Measurements from ENCODE around the gene GALNT10.
"Not testable (repeated sequence)": the region's sequence is repeated elsewhere in the genome, so short reads cannot be mapped to it uniquely, and the experiment has no call there.

The GALNT10 gene, protein sequence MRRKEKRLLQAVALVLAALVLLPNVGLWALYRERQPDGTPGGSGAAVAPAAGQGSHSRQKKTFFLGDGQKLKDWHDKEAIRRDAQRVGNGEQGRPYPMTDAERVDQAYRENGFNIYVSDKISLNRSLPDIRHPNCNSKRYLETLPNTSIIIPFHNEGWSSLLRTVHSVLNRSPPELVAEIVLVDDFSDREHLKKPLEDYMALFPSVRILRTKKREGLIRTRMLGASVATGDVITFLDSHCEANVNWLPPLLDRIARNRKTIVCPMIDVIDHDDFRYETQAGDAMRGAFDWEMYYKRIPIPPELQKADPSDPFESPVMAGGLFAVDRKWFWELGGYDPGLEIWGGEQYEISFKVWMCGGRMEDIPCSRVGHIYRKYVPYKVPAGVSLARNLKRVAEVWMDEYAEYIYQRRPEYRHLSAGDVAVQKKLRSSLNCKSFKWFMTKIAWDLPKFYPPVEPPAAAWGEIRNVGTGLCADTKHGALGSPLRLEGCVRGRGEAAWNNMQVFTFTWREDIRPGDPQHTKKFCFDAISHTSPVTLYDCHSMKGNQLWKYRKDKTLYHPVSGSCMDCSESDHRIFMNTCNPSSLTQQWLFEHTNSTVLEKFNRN

DNA sequence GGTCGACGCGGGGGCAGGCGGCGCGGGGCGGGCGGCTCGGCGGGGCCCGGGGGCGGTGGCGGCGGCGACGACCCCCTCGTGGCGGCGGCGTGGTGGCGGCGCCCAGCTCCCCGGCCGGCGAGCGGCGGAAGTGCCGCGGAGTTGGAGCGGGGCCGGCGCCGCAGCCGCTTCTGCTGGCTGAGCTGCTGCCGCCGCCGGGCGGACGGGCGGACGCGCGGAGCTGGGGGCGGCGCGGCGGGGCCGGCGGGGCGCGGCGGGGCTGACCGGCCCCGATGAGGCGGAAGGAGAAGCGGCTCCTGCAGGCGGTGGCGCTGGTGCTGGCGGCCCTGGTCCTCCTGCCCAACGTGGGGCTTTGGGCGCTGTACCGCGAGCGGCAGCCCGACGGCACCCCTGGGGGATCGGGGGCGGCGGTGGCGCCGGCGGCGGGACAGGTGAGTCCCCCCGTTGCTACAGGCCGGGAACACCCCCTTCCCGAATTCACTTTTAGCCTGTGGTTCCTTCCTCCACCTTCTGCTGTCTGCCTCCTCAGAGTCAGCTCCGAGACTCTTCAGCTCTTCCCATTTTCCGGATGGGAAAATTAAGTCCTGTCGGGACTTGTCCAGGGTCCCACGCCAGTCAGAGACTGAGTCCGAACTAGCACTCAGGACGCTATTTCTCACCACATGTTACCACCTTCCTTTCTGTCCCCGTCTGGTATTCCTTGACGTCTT, at the start of gene GALNT10:
Gene GALNT10, plus strand, starts transcription at position 139 of the 710 bp plus-strand sequence. Its CDS starts 134 bp downstream, at position 273.
- peak; percentile 77 for DNase-seq

DNA sequence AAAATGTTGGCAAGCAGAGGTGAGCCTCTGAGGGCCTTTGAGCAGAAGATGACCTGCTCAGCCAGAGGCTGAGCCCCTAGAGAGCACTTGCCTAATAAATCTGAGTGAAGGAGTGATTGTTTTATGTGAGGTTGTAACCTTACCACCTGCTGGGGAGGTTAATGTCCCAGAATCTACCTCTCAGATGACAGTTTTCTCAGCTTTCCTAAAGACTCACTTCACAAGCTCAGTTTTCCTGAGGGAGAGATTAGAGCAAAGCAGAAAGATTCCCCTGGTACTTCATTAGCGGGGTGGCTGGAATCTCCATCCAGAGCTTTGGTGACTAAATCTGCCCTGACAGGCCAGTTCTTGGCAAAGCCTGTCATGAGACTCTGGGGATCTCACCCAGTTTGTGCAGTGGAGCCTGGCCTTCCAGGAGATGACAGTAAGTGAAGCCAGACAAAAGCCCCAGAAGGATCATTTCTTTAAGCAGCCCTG, 48.8 kb upstream of the GALNT10 start:
- DNase-seq, result no peak

GRCh38 chr5:154143211-154143641, 47.3 kb upstream of the GALNT10 start:
- no peak for DNase-seq

- no peak for DNase-seq
These were observed 45.3 kb upstream of the GALNT10 start for GRCh38 chr5:154145268-154145667.

DNA sequence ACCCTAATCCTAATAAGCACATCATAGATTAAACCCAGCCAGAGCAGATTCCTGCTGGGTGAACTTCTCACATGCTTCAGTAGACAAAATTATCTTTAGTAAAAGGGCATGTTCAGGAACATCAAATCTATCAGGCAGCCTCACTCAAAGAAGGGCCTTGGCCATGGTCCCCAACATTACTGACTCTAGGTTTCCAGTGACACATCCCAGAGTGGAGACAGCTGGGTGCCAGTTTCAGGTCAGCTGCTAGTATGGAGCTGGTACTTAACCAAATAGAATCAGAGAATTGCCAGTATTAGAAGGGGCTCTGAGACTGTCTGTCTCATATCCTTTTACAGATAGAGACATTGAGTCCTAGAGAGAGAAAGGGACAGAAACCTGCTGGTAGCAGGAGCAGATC, 44.1 kb upstream of the GALNT10 start:
- DNase-seq, result no peak

GRCh38 chr5:154147666-154148065, 42.9 kb upstream of the GALNT10 start:
- DNase-seq, result no peak

GRCh38 chr5:154150471-154150870, 40.1 kb upstream of the GALNT10 start:
- DNase-seq, result not testable (repeated sequence)

- DNase-seq, result no peak
These were observed 32.8 kb upstream of the GALNT10 start for GRCh38 chr5:154157483-154158378.

GRCh38 chr5:154158379-154158737, 32.2 kb upstream of the GALNT10 start:
- DNase-seq, result no peak

DNA sequence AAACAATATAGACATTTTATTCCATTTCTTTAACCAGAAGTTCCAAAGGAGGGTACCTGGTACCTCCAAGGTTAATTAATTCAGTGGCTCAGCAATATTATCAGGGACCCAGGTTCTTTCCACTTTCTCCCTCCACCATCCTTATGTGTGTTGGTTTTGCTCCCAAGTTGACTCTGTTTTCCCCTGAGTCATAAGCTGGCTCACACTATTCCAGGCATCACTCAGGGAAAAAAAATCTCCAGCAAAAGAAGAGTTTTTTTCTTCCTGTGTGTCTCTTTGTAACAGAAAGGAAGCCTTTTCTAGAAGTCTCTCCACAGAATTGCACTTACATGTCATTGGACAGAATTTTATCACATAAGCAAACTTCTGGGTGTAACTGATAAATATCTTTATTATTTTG, 31.2 kb upstream of the GALNT10 start:
- no peak for DNase-seq

DNA sequence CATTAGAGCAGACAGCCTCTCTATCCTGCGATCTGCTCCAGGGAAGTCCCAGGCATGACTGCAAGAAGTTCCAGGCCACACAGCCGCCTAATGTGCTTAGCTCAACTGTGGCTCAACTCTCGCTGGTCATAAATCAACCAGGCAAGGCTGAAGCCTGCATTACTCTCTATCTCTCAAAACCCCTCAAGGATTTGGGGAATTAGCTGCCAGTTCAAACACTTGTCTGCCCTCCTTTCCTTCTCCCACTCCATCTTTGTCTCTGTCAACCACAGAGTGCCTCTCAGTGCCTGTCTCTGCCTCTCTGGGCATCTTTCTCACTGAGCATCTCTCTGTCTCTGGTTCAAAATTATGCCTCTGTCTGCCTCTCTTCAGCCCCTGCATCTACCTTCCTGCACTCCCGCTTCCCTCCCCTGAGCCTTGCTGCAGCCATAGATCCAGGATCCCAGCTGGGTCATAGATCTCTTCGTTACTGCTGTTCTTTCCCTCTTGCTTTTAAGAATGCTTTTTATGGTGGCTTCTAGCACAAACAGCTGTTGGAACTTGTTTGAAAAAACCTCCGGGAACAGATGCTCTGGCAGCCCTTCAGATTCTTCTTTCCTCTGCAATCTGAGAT, 27.9 kb upstream of the GALNT10 start:
- DNase-seq, result no peak

GRCh38 chr5:154163327-154164248, 26.9 kb upstream of the GALNT10 start:
- no peak for DNase-seq

DNA sequence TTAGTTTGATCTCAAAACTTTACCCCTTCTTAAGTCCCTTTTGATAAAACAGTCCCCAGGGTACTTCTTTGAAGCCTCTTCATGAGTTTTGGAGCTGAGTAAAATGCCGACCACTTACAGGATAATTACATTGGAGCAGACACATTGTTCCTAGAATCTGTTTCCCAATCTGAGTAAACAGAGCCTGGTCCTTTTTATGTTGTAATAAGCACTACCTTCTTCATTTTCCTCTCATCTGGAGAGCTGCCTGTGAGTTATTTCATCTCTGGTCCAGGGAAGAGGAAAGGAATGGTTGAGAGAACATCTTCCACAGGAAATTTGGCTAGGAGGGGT, 26.3 kb upstream of the GALNT10 start:
- DNase-seq, result no peak

DNA sequence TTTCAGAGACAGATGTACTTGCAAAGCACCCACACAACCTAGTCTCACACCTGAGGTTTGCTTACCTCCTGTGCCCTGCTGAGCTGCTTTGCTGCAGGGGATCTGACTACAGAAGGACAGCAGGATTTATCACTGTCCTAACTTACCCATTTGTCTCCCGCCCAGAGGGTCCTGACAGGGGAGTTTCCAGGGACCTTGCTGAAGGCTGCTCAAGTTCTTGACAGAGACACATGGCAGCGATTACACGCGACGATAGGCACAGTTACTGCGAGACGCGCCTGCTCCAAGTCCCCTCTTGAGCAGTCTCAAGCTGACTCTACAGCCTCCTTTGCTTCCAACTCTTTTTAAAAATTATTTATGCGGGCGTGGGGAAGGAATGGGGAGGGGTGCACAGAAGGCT, 24.6 kb upstream of the GALNT10 start:
- DNase-seq, result no peak

DNA sequence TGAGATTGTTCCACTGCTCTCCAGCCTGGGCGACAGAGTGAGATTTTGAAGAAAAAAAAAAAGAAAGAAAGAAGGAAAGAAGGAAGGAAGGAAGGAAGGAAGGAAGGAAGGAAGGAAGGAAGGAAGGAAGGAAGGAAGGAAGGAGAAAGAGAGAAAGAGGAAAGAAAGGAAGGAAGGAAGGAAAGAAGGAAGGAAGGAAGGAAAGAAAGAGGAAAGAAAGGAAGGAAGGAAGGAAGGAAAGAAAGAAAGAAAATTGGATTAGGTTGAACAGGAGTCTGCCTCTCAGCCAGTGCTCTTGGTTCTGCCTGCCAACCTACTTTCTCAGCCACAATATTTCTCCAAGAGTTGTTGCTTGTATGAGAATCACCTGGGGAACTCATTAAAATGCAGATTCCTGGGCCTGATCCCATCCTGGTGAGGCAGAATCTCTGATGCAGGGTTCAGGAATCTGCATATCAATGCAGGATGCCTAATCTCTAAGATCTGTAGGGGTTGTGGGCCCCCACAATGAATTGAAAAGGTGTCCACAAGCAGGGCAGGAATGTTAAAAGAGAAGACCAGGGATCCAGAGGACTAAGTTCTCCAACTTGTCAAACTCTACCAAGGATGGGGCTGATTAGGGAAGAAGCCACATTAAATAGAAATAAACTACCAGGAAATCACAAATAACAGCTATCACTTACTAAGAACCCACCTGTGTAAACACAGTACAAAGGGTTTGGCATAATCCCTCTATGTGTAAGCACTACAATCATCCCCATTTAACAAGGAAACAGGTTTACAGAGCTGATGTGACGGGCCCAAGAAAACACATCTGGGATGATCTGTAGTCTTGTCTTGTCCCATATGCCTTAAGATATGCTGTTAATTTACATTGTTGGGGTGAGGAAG, 23.4 kb upstream of the GALNT10 start:
- no peak for DNase-seq

GRCh38 chr5:154168395-154168794, 22.1 kb upstream of the GALNT10 start:
- no peak for DNase-seq

GRCh38 chr5:154172785-154173184, 17.7 kb upstream of the GALNT10 start:
- DNase-seq, result no peak

- DNase-seq, result no peak
These were observed 16.4 kb upstream of the GALNT10 start for GRCh38 chr5:154174091-154174490.

GRCh38 chr5:154176181-154176580, 14.4 kb upstream of the GALNT10 start:
- DNase-seq, result no peak

GRCh38 chr5:154178661-154179060, 11.9 kb upstream of the GALNT10 start:
- no peak for DNase-seq
